Thoracic aorta (tissue), 2 donors: ENCODE data around the gene ADCY2. TPM values are rescaled to one million over a fixed set of nuclear protein-coding genes. Genes with fewer than 3 reads are reported as not detected.

Experiments used
- ATAC-seq: fragments of 150-250 bp; one replicate; pipeline ENCODE4 v1.8.0; 2017; ENCODE audit warnings: low read depth; ENCODE audit not compliant: insufficient number of reproducible peaks, low FRiP score
- DNase-seq: peaks from one replicate; pipeline ENCODE4 v3.0.0-alpha.2; 2020; ENCODE audit warnings: low spot score
- H3K27ac ChIP-seq, 2 donors: fragments of 200-600 bp; sonication (generic); 1 replicate in 1 of 2; 2 replicates in 1 of 2; pipeline ENCODE4 v1.5.1; 2016; ENCODE audit warnings: mild to moderate bottlenecking in 2 of 2, moderate library complexity in 2 of 2
- H3K27me3 ChIP-seq: fragments of 200-600 bp; sonication (generic); replicated peaks from 2 replicates; pipeline ENCODE4 v1.6.0; 2016; ENCODE audit warnings: mild to moderate bottlenecking; ENCODE audit not compliant: insufficient read depth
- H3K36me3 ChIP-seq: fragments of 200-600 bp; sonication (generic); one replicate; pipeline ENCODE4 v1.5.1; 2016
- H3K4me1 ChIP-seq, 2 donors: fragments of 200-600 bp; sonication (generic); 1 replicate in 1 of 2; 2 replicates in 1 of 2; pipeline versions ENCODE4 v1.5.1 to v1.6.0; 2016; ENCODE audit warnings: low read depth in 2 of 2, mild to moderate bottlenecking in 1 of 2; ENCODE audit not compliant: control insufficient read depth in 1 of 2
- H3K4me3 ChIP-seq: fragments of 200-600 bp; sonication (generic); 2 replicates; pipeline ENCODE4 v1.5.1; 2016; ENCODE audit warnings: mild to moderate bottlenecking
- H3K9me3 ChIP-seq: fragments of 200-600 bp; sonication (generic); 2 replicates; pipeline ENCODE4 v1.5.1; 2016
- total RNA-seq, 2 donors: library from RNA; depleted of rRNA; stranded (reverse); fragments of >200 nt; gene quantifications; one replicate each; pipeline versions ENCODE4 v1.1.0 to v1.2.3, GENCODE V29; 2016
- TF ChIP-seq, protein P1 (sequence below): fragments of 200-600 bp; sonication (generic); IDR thresholded peaks from one replicate; pipeline ENCODE4 v1.5.1; 2019; ENCODE audit warnings: antibody characterized with exemption

The ADCY2 gene
- total RNA-seq, 2 donors from 2014 or later, result 5.0 to 14.8 TPM

DNA sequence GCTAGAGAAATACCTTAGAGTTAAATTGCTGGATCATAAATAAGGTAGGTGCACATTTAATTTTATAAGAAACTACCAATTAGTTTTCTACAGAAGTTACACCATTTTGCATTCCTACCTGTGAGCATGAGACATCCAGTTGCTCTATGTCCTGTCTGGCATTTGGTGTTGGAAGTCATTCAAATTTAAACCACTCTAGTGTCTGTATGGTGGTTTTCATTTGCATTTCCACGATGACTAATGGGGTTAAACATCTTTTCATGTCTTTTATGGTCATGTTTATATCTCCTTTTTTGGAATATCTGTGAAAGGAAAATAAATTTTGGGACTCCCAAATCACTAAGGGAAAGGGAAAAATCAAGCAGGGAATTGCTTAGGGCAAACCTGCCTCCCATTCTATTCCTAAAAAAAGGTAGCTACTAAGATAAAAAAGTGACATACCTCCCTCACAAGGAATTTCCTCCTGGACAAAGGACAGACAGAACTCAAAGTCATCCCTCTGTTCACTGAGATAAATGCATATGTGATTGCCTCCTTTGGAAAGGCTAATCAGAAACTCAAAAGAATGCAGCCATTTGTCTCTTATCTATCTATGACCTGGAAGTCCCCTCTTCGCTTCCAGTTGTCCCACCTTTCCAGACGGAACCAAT lies 31.6 kb upstream of the ADCY2 start:
- Histone ChIP-seq H3K4me3 (no peak overlapping the region), H3K27me3 (no peaks in the 10 kb centered on the region), H3K4me1 (no peaks in the 10 kb centered on the region), H3K9me3 (no peaks in the 10 kb centered on the region), H3K36me3 (no peaks in the 10 kb centered on the region), H3K27ac (no peak overlapping the region)
- no peak for DNase-seq
- no peak for ATAC-seq
- TF ChIP-seq, protein P1, sequence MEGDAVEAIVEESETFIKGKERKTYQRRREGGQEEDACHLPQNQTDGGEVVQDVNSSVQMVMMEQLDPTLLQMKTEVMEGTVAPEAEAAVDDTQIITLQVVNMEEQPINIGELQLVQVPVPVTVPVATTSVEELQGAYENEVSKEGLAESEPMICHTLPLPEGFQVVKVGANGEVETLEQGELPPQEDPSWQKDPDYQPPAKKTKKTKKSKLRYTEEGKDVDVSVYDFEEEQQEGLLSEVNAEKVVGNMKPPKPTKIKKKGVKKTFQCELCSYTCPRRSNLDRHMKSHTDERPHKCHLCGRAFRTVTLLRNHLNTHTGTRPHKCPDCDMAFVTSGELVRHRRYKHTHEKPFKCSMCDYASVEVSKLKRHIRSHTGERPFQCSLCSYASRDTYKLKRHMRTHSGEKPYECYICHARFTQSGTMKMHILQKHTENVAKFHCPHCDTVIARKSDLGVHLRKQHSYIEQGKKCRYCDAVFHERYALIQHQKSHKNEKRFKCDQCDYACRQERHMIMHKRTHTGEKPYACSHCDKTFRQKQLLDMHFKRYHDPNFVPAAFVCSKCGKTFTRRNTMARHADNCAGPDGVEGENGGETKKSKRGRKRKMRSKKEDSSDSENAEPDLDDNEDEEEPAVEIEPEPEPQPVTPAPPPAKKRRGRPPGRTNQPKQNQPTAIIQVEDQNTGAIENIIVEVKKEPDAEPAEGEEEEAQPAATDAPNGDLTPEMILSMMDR, result no peak

DNA sequence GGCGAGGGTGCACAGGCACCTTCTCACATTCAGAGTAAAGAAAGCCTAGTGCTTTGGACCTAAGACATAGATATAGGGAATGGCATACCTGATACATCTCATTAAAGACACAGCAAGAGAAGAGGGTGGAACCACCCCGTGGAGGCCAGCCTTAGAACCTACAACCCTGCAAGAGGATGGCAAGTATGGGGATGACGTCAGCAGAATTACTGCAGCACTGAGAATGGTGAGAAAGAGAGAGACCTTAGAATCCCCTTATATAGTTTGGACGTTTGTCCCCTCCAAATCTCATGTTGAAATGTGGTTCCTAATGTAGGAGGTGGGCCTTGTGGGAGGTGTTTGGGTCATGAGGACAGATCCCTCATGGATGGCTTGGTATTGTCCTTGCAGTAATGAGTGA lies 28.2 kb upstream of the ADCY2 start:
- H3K27ac ChIP-seq, result no peak overlapping the region
- ATAC-seq, result no peak
- no peaks in the 10 kb centered on the region for H3K36me3 ChIP-seq
- no peaks in the 10 kb centered on the region for H3K27me3 ChIP-seq
- no peaks in the 10 kb centered on the region for H3K4me1 ChIP-seq
- TF ChIP-seq, protein P1, result no peak
- H3K9me3 ChIP-seq, result no peaks in the 10 kb centered on the region
- H3K4me3 ChIP-seq, result no peak overlapping the region
- DNase-seq, result no peak

DNA sequence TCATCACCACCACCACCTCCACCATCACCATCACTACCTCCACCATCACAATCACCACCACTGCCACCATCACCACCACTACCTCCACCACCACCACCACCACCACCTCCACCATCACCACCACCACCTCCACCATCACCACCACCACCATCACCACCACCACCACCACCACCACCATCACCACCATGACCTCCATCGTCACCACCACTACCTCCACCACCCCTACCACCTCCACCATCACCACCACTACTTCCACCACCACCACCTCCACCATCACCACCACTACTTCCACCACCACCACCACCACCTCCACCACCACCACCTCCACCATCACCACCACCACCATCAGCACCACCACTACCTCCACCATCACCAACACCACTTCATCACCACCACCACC lies 23.5 kb upstream of the ADCY2 start:
- H3K9me3 ChIP-seq, result no peaks in the 10 kb centered on the region
- no peak overlapping the region for H3K4me3 ChIP-seq
- H3K4me1 ChIP-seq, result no peaks in the 10 kb centered on the region
- H3K36me3 ChIP-seq, result no peaks in the 10 kb centered on the region
- H3K27ac ChIP-seq, result no peak overlapping the region
- ATAC-seq, result no peak
- TF ChIP-seq, protein P1, result no peak
- DNase-seq, result no peak
- no peaks in the 10 kb centered on the region for H3K27me3 ChIP-seq

DNA sequence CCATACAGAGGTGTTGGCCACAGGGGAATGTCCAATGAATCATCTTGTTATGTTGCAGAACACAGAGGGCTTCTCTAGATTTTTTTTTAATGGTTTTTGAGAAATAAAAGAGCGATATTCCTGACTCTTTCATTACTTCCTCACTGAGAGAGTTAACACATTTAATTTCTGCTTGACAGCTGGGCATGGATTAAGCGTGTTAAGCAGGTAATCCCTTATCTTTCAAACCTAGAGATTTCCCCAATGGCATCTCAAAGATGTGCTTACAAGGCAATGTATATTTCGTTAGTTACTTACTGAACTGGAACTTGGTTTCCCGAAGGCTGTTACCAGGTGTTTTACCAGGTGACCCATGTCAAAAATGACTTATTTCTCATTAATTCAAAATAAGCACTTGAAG lies 21.8 kb upstream of the ADCY2 start:
- Histone ChIP-seq H3K36me3 (no peaks in the 10 kb centered on the region), H3K4me1 (no peaks in the 10 kb centered on the region), H3K4me3 (no peak overlapping the region), H3K27ac (no peak overlapping the region), H3K27me3 (no peaks in the 10 kb centered on the region), H3K9me3 (no peaks in the 10 kb centered on the region)
- DNase-seq (no peak), ATAC-seq (no peak)
- TF ChIP-seq, protein P1, result no peak

DNA sequence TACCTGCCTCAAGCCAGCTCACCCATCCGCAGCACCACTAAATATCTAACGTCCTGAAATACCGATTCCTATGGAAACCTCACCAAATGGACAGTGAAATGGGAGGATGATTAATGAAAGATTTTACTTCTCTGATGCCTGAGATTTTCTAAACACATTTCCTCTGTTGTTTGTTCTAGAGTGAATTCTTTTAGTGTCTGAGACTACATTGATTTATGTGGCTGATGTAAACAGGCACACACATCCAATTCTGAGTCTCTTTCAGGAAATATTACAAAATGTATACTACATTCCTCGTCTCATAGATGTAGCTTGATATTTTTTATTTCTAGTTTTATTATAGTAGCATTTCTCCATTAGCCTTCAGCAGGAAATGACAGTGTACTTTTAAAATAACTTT lies 20.5 kb upstream of the ADCY2 start:
- ATAC-seq (no peak), DNase-seq (no peak)
- H3K36me3 ChIP-seq, result no peaks in the 10 kb centered on the region
- H3K27ac ChIP-seq, result no peak overlapping the region
- no peak overlapping the region for H3K4me3 ChIP-seq
- TF ChIP-seq, protein P1, result no peak
- no peaks in the 10 kb centered on the region for H3K4me1 ChIP-seq
- H3K27me3 ChIP-seq, result no peaks in the 10 kb centered on the region
- H3K9me3 ChIP-seq, result no peaks in the 10 kb centered on the region
